Measurements from ENCODE around the gene UEVLD. TPM values are rescaled to one million over a fixed set of nuclear protein-coding genes. Genes with fewer than 3 reads are reported as not detected.

The UEVLD gene
- polyA plus RNA-seq, 1 donor (not counting 4 experiments of a cell fraction or from before 2014, with no cell fraction given), result 34.2 TPM

GRCh38 chr11:18615628-18616392 lies 27.3 kb upstream of the UEVLD start:
- Histone ChIP-seq H3K4me1 (ENCODE audit: control insufficient read depth, extremely low read depth, insufficient read depth, low read length) (peaks cover 5% of the 10 kb centered on the region), H3K27me3 (ENCODE audit: control insufficient read depth, extremely low read depth, insufficient read depth, low read length) (no peaks in the 10 kb centered on the region), H3K9me1 (ENCODE audit: control insufficient read depth, extremely low read depth, insufficient read depth, low read length) (no peaks in the 10 kb centered on the region), H4K20me1 (ENCODE audit: control insufficient read depth, extremely low read depth, insufficient read depth, low read length) (no peaks in the 10 kb centered on the region), H3K4me2 (ENCODE audit: control insufficient read depth, extremely low read depth, insufficient read depth, low read depth, low read length) (no peak overlapping the region), H3K79me2 (ENCODE audit: control insufficient read depth, insufficient read depth, low read length) (peaks cover 34% of the 10 kb centered on the region), H2AFZ (ENCODE audit: control insufficient read depth, low read length) (no peak overlapping the region), H3K27ac (ENCODE audit: control insufficient read depth, insufficient read depth, low read length) (no peak overlapping the region), H3K9ac (ENCODE audit: control insufficient read depth, extremely low read depth, insufficient read depth, low read length) (no peak overlapping the region), H3K36me3 (ENCODE audit: control insufficient read depth in 2 of 2, extremely low read depth in 1 of 2, insufficient read depth in 2 of 2, low read length in 2 of 2) (peaks cover 4 to 16% of the 10 kb centered on the region in 2 experiments), H3K9me3 (ENCODE audit: control insufficient read depth, low read depth, low read length) (no peaks in the 10 kb centered on the region), H3K4me3 (ENCODE audit: control insufficient read depth in 2 of 3, extremely low read depth in 1 of 3, insufficient read depth in 2 of 3, low read depth in 1 of 3, low read length in 3 of 3) (no peak overlapping the region)
- dilution Hi-C loops (cut with MboI; ENCODE audit: extremely low pct_ligation_motif_present, low sequenced_read_pairs), result no loop called here
- TF ChIP-seq, protein P1, sequence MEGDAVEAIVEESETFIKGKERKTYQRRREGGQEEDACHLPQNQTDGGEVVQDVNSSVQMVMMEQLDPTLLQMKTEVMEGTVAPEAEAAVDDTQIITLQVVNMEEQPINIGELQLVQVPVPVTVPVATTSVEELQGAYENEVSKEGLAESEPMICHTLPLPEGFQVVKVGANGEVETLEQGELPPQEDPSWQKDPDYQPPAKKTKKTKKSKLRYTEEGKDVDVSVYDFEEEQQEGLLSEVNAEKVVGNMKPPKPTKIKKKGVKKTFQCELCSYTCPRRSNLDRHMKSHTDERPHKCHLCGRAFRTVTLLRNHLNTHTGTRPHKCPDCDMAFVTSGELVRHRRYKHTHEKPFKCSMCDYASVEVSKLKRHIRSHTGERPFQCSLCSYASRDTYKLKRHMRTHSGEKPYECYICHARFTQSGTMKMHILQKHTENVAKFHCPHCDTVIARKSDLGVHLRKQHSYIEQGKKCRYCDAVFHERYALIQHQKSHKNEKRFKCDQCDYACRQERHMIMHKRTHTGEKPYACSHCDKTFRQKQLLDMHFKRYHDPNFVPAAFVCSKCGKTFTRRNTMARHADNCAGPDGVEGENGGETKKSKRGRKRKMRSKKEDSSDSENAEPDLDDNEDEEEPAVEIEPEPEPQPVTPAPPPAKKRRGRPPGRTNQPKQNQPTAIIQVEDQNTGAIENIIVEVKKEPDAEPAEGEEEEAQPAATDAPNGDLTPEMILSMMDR (optimal IDR thresholded peaks at IDR 0.05 in 1 of 3, IDR thresholded peaks at IDR 0.05 in 1 of 3, conservative IDR thresholded peaks at IDR 0.05 in 1 of 3; ENCODE audit: extremely low read depth in 1 of 3, insufficient read depth in 2 of 3, low read length in 3 of 3), result no peak
- TF ChIP-seq EZH2 (IDR thresholded peaks at IDR 0.05; ENCODE audit: low read length), result no peak
- FAIRE-seq, result no peak
- no peak for DNase-seq (ENCODE audit: low read depth, low spot score)

DNA sequence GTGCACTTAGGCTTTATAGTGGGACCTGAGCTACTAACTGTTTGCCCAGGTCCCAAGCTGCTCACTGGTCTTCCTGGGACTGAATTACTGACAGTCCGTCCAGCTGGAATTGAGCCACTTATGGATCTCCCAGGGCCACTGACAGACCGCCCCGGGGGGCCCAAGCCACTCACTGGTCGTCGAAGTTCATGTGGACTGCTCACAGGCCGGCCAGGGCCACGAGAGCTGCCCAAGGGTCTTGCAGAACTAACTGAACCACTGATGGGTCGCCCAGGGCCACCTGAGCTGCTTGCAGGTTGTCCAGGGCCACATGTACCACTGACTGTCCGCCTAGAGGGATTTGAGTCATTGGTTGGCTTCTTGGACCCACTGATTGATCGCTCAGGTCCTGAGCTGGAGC lies 26.1 kb upstream of the UEVLD start:
- H3K36me3 ChIP-seq (ENCODE audit: control insufficient read depth in 2 of 2, extremely low read depth in 1 of 2, insufficient read depth in 2 of 2, low read length in 2 of 2), result peaks cover 4 to 20% of the 10 kb centered on the region in 2 experiments
- no peak overlapping the region for H3K4me2 ChIP-seq (ENCODE audit: control insufficient read depth, extremely low read depth, insufficient read depth, low read depth, low read length)
- H3K4me1 ChIP-seq (ENCODE audit: control insufficient read depth, extremely low read depth, insufficient read depth, low read length), result peaks cover 5% of the 10 kb centered on the region
- H3K27ac ChIP-seq (ENCODE audit: control insufficient read depth, insufficient read depth, low read length), result no peak overlapping the region
- DNase-seq (ENCODE audit: low read depth, low spot score) (no peak), FAIRE-seq (no peak)
- no peak overlapping the region for H3K9ac ChIP-seq (ENCODE audit: control insufficient read depth, extremely low read depth, insufficient read depth, low read length)
- no peaks in the 10 kb centered on the region for H3K9me1 ChIP-seq (ENCODE audit: control insufficient read depth, extremely low read depth, insufficient read depth, low read length)
- peaks cover 25% of the 10 kb centered on the region for H3K79me2 ChIP-seq (ENCODE audit: control insufficient read depth, insufficient read depth, low read length)
- H3K9me3 ChIP-seq (ENCODE audit: control insufficient read depth, low read depth, low read length), result no peaks in the 10 kb centered on the region
- TF ChIP-seq, protein P1 (optimal IDR thresholded peaks at IDR 0.05 in 1 of 3, IDR thresholded peaks at IDR 0.05 in 1 of 3, conservative IDR thresholded peaks at IDR 0.05 in 1 of 3; ENCODE audit: extremely low read depth in 1 of 3, insufficient read depth in 2 of 3, low read length in 3 of 3), result no peak
- no peak for TF ChIP-seq EZH2 (IDR thresholded peaks at IDR 0.05; ENCODE audit: low read length)
- no peak overlapping the region for H3K4me3 ChIP-seq (ENCODE audit: control insufficient read depth in 2 of 3, extremely low read depth in 1 of 3, insufficient read depth in 2 of 3, low read depth in 1 of 3, low read length in 3 of 3)
- no peaks in the 10 kb centered on the region for H4K20me1 ChIP-seq (ENCODE audit: control insufficient read depth, extremely low read depth, insufficient read depth, low read length)
- dilution Hi-C loops (cut with MboI; ENCODE audit: extremely low pct_ligation_motif_present, low sequenced_read_pairs), result no loop called here
- H2AFZ ChIP-seq (ENCODE audit: control insufficient read depth, low read length), result no peak overlapping the region
- H3K27me3 ChIP-seq (ENCODE audit: control insufficient read depth, extremely low read depth, insufficient read depth, low read length), result no peaks in the 10 kb centered on the region

All from keratinocyte (primary cell).